ENCODE measurements around the gene FBXO31. TPM values are rescaled to one million over a fixed set of nuclear protein-coding genes. Genes with fewer than 3 reads are reported as not detected.

Gene FBXO31
- total and polyA plus RNA-seq, 9 of the 15 experiments (the other 6 are each of a cell fraction or from before 2014, with no cell fraction given), result 0.18 to 33.3 (median 10.9) TPM

DNA sequence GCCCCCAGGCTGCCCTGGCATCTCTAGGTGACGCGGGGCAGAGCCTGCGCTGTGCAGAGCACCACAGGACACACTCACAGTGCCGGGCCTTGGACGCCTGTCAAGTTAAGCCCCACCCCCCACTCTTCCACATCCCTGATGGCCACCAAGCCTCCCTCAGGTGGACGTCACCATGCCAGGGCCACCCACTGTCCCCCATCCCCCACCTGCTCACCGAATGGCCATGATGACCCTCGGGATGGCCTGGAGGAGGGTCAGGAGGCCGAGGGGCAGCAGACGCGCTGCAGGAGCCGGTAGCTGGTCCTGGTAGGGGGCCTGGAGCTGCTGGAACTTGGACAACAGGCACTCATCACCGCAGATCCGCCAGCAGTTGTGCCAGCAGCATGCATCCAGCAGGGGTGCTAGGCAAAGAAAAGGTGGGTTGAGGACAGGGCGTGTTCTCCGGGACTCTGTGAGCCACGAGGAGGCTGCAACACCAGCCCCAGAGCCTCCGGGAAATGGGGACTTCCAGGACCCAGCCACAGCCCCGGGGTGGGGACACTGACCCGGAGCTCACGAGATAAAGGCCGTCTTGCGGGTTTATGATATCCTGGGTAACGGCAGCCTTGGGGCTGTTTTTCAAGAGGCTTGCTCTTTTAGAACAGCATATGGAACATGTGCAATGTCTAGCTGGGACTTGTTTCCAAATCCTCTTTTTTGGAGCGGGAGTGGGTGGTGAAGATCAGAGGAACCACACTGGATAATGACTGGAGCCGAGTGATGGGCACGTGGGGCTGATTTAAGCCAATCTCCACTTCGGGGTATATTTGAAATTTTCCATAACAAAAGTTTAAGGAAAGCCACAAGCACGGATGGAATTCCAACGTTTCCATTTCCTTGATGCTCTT is 77.8 kb downstream of the FBXO31 start (continued):
- TF ChIP-seq, protein P1, sequence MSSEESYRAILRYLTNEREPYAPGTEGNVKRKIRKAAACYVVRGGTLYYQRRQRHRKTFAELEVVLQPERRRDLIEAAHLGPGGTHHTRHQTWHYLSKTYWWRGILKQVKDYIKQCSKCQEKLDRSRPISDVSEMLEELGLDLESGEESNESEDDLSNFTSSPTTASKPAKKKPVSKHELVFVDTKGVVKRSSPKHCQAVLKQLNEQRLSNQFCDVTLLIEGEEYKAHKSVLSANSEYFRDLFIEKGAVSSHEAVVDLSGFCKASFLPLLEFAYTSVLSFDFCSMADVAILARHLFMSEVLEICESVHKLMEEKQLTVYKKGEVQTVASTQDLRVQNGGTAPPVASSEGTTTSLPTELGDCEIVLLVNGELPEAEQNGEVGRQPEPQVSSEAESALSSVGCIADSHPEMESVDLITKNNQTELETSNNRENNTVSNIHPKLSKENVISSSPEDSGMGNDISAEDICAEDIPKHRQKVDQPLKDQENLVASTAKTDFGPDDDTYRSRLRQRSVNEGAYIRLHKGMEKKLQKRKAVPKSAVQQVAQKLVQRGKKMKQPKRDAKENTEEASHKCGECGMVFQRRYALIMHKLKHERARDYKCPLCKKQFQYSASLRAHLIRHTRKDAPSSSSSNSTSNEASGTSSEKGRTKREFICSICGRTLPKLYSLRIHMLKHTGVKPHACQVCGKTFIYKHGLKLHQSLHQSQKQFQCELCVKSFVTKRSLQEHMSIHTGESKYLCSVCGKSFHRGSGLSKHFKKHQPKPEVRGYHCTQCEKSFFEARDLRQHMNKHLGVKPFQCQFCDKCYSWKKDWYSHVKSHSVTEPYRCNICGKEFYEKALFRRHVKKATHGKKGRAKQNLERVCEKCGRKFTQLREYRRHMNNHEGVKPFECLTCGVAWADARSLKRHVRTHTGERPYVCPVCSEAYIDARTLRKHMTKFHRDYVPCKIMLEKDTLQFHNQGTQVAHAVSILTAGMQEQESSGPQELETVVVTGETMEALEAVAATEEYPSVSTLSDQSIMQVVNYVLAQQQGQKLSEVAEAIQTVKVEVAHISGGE (CRISPR knock-in tag; IDR thresholded peaks at IDR 0.05), result peak in 1 of 3 experiments; percentile 28; a peak in 1 of 6 replicates
- TF ChIP-seq ZKSCAN1 (IDR thresholded peaks at IDR 0.05; ENCODE audit: low read depth, low read length), result peak; percentile 22; the same call in 1 of the 2 replicates
- peak; percentile 92 for TF ChIP-seq EP400 (IDR thresholded peaks at IDR 0.05)
- TF ChIP-seq ZBTB17 (CRISPR knock-in tag; IDR thresholded peaks at IDR 0.05), result peak; percentile 23; the same call in 1 of the 2 replicates
- TF ChIP-seq, protein P2, sequence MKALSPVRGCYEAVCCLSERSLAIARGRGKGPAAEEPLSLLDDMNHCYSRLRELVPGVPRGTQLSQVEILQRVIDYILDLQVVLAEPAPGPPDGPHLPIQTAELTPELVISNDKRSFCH (CRISPR knock-in tag; IDR thresholded peaks at IDR 0.05), result no peak
- TF ChIP-seq, protein P2 (tag; IDR thresholded peaks at IDR 0.05), result peak; percentile 46; the same call in 1 of the 2 replicates
- TF ChIP-seq RBFOX2 (IDR thresholded peaks at IDR 0.05; ENCODE audit: low read depth, low read length), result peak; percentile 82
- TF ChIP-seq XRCC5 (IDR thresholded peaks at IDR 0.05; ENCODE audit: low read depth, low read length), result 0 out of 2 replicates have a peak, but pooled peaks have one; percentile 51
- TF ChIP-seq TBL1XR1 (IDR thresholded peaks at IDR 0.05; ENCODE audit: low read length in 2 of 2), result 0 out of 4 replicates have a peak, but pooled peaks of 1 of the 2 experiments have one; percentile 29
- TF ChIP-seq, protein P3, sequence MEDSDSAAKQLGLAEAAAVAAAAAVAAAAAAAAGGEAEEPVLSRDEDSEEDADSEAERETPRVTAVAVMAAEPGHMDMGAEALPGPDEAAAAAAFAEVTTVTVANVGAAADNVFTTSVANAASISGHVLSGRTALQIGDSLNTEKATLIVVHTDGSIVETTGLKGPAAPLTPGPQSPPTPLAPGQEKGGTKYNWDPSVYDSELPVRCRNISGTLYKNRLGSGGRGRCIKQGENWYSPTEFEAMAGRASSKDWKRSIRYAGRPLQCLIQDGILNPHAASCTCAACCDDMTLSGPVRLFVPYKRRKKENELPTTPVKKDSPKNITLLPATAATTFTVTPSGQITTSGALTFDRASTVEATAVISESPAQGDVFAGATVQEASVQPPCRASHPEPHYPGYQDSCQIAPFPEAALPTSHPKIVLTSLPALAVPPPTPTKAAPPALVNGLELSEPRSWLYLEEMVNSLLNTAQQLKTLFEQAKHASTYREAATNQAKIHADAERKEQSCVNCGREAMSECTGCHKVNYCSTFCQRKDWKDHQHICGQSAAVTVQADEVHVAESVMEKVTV (CRISPR knock-in tag; IDR thresholded peaks at IDR 0.05), result no peak
- TF ChIP-seq, protein P4, sequence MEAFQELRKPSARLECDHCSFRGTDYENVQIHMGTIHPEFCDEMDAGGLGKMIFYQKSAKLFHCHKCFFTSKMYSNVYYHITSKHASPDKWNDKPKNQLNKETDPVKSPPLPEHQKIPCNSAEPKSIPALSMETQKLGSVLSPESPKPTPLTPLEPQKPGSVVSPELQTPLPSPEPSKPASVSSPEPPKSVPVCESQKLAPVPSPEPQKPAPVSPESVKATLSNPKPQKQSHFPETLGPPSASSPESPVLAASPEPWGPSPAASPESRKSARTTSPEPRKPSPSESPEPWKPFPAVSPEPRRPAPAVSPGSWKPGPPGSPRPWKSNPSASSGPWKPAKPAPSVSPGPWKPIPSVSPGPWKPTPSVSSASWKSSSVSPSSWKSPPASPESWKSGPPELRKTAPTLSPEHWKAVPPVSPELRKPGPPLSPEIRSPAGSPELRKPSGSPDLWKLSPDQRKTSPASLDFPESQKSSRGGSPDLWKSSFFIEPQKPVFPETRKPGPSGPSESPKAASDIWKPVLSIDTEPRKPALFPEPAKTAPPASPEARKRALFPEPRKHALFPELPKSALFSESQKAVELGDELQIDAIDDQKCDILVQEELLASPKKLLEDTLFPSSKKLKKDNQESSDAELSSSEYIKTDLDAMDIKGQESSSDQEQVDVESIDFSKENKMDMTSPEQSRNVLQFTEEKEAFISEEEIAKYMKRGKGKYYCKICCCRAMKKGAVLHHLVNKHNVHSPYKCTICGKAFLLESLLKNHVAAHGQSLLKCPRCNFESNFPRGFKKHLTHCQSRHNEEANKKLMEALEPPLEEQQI (IDR thresholded peaks at IDR 0.05), result no peak
- 0 out of 2 replicates have a peak, but pooled peaks have one; percentile 42 for TF ChIP-seq MTA1 (IDR thresholded peaks at IDR 0.05; ENCODE audit: borderline replicate concordance)
- TF ChIP-seq ZNF76 (CRISPR knock-in tag; IDR thresholded peaks at IDR 0.05; ENCODE audit: borderline replicate concordance), result 0 out of 2 replicates have a peak, but pooled peaks have one; percentile 15
- 0 out of 2 replicates have a peak, but pooled peaks have one; percentile 15 for TF ChIP-seq CHD2 (IDR thresholded peaks at IDR 0.05; ENCODE audit: low read depth, low read length)
- 0 out of 2 replicates have a peak, but pooled peaks have one; percentile 21 for TF ChIP-seq SMAD4 (CRISPR knock-in tag; conservative IDR thresholded peaks at IDR 0.05)

Data from K562 (cell line).